SJCRH30 (cell line): ENCODE results near the gene ABTB2. TPM values are rescaled to one million over a fixed set of nuclear protein-coding genes. Genes with fewer than 3 reads are reported as not detected.

Experiments
- DNase-seq, 2 experiments: peaks; one replicate each; pipeline ENCODE4 v3.0.0-alpha.2; 2015 to 2020
- H3K27ac ChIP-seq: fragments of 250-450 bp; sonication (Bioruptor Pico); 2 replicates; pipeline ENCODE4 v1.5.1; 2020; ENCODE audit warnings: mild to moderate bottlenecking, moderate library complexity
- H3K27me3 ChIP-seq: fragments of 250-450 bp; sonication (Bioruptor Pico); 2 replicates; pipeline ENCODE4 v1.5.1; 2020; ENCODE audit warnings: mild to moderate bottlenecking, moderate library complexity
- H3K36me3 ChIP-seq: fragments of 250-450 bp; sonication (Bioruptor Pico); 2 replicates; pipeline ENCODE4 v1.5.1; 2020; ENCODE audit warnings: mild to moderate bottlenecking, moderate library complexity
- H3K4me1 ChIP-seq: fragments of 250-450 bp; sonication (Bioruptor Pico); 2 replicates; pipeline ENCODE4 v1.5.1; 2020; ENCODE audit warnings: mild to moderate bottlenecking, moderate library complexity
- H3K4me3 ChIP-seq: fragments of 250-450 bp; sonication (Bioruptor Pico); 2 replicates; pipeline ENCODE4 v1.5.1; 2020; ENCODE audit warnings: mild to moderate bottlenecking, moderate library complexity
- H3K9me3 ChIP-seq: fragments of 250-450 bp; sonication (Bioruptor Pico); replicated peaks from 2 replicates; pipeline ENCODE4 v1.5.1; 2020; ENCODE audit warnings: mild to moderate bottlenecking, moderate library complexity
- total RNA-seq: library from RNA; depleted of rRNA; stranded (reverse); fragments of >200 nt; shearing (Covaris generic); gene quantifications from 2 replicates; pipeline ENCODE4 v1.2.3, GENCODE V29; 2014

Gene ABTB2
- total RNA-seq, 1 experiment from 2014 or later: 0.83 TPM

- H3K27ac ChIP-seq: no peak overlapping the region
- no peak for DNase-seq
- H3K36me3 ChIP-seq: no peaks in the 10 kb centered on the region
- no peaks in the 10 kb centered on the region for H3K9me3 ChIP-seq
- no peak overlapping the region for H3K4me3 ChIP-seq
- peaks cover 8% of the 10 kb centered on the region for H3K27me3 ChIP-seq
- no peaks in the 10 kb centered on the region; the same call in 1 of the 2 replicates for H3K4me1 ChIP-seq
Observed at GRCh38 chr11:34355726-34356125, 2.1 kb downstream of the ABTB2 start.

GRCh38 chr11:34354782-34355181 is 3.0 kb downstream of the ABTB2 start:
- no peak overlapping the region for H3K4me3 ChIP-seq
- H3K4me1 ChIP-seq: no peaks in the 10 kb centered on the region; the same call in 1 of the 2 replicates
- DNase-seq: no peak
- peaks cover 8% of the 10 kb centered on the region for H3K27me3 ChIP-seq
- no peak overlapping the region for H3K27ac ChIP-seq
- H3K36me3 ChIP-seq: no peaks in the 10 kb centered on the region
- no peaks in the 10 kb centered on the region for H3K9me3 ChIP-seq

DNA sequence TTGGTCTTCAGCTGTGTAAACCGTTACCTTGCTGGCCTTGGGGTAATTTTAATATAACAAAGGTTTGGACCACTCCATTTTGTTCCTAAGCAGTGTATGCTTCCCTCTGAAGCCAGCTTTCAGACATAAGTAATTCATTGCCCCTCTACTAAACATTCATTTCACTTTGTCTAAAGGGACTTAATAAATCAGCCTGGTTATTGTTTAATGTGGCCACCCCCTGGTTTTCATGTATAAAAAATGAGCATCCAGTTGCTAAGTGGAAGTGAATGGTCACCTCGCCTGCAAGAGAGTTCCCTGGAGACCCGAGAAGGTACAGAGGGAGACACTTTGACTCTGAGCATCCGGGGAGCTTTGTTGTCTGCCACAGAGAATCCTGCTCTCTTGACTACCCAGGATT is 3.9 kb downstream of the ABTB2 start:
- Histone ChIP-seq H3K36me3 (no peaks in the 10 kb centered on the region), H3K27ac (no peak overlapping the region), H3K27me3 (peaks cover 8% of the 10 kb centered on the region), H3K4me3 (no peak overlapping the region), H3K4me1 (peaks cover 8% of the 10 kb centered on the region), H3K9me3 (no peaks in the 10 kb centered on the region)
- DNase-seq: no peak

GRCh38 chr11:34351687-34352469 is 5.9 kb downstream of the ABTB2 start:
- Histone ChIP-seq H3K36me3 (no peaks in the 10 kb centered on the region), H3K4me3 (no peak overlapping the region), H3K4me1 (peaks cover 15% of the 10 kb centered on the region), H3K9me3 (no peaks in the 10 kb centered on the region), H3K27me3 (peaks cover 8% of the 10 kb centered on the region), H3K27ac (no peak overlapping the region)
- no peak for DNase-seq

GRCh38 chr11:34351051-34351450 is 6.8 kb downstream of the ABTB2 start:
- H3K4me3 ChIP-seq: no peak overlapping the region
- no peaks in the 10 kb centered on the region for H3K36me3 ChIP-seq
- DNase-seq: no peak
- no peaks in the 10 kb centered on the region for H3K9me3 ChIP-seq
- H3K27ac ChIP-seq: no peak overlapping the region
- H3K27me3 ChIP-seq: peaks cover 1% of the 10 kb centered on the region; the same call in 1 of the 2 replicates
- peaks cover 21% of the 10 kb centered on the region for H3K4me1 ChIP-seq

GRCh38 chr11:34349882-34350281 is 7.9 kb downstream of the ABTB2 start:
- no peak for DNase-seq
- Histone ChIP-seq H3K27ac (no peak overlapping the region), H3K27me3 (no peaks in the 10 kb centered on the region), H3K4me1 (peaks cover 33% of the 10 kb centered on the region), H3K4me3 (no peak overlapping the region), H3K36me3 (no peaks in the 10 kb centered on the region), H3K9me3 (no peaks in the 10 kb centered on the region)

DNA sequence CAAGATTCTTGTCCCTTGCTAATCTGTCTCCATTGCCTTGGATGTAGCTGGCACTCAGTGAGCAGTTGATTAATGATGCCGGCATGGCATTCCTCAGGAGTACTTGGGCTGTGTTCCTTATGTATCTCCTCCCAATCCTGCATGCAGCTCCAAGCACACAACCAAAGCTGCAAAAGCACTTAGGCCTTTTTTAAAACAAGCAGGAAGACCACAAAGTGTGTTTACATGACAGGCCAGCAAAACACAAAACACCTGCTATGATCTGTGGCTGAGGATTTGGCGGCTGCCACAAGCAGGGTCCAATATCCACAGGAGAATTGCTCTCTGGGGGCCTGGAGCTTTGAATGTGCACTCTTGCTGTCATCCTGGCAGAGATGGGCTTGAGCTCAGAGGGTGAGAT is 8.9 kb downstream of the ABTB2 start:
- peak; percentile 34 to 65 for DNase-seq
- no peaks in the 10 kb centered on the region for H3K27me3 ChIP-seq
- no peaks in the 10 kb centered on the region for H3K9me3 ChIP-seq
- no peak overlapping the region for H3K27ac ChIP-seq
- peaks cover 39% of the 10 kb centered on the region for H3K4me1 ChIP-seq
- H3K36me3 ChIP-seq: no peaks in the 10 kb centered on the region
- H3K4me3 ChIP-seq: no peak overlapping the region

DNA sequence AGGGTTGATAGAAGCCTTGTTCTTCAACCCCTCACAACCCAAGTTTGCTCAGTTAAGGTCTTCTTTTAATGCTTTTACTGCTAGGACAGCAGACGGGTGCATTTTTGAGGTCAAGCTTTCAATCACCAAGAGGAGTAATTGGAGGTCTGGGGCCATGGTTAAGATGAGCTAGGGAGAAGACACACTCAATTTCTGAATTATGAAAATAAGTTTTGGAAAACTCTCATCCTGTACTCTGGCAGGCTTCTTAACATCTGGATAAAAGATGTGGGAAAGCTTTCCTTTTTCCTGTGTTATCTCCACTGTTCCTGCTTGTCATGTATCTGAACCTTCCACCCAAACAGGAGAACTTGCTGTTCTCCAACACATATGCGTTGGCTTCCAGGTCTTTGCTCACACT is 9.7 kb downstream of the ABTB2 start:
- peaks cover 40% of the 10 kb centered on the region for H3K4me1 ChIP-seq
- no peak for DNase-seq
- no peaks in the 10 kb centered on the region for H3K9me3 ChIP-seq
- H3K27ac ChIP-seq: no peak overlapping the region
- no peaks in the 10 kb centered on the region for H3K27me3 ChIP-seq
- no peak overlapping the region for H3K4me3 ChIP-seq
- H3K36me3 ChIP-seq: no peaks in the 10 kb centered on the region

- Histone ChIP-seq H3K27ac (peak overlapping the region; percentile 77), H3K36me3 (no peaks in the 10 kb centered on the region), H3K4me1 (peaks cover 42% of the 10 kb centered on the region), H3K9me3 (no peaks in the 10 kb centered on the region), H3K27me3 (no peaks in the 10 kb centered on the region), H3K4me3 (no peak overlapping the region)
- no peak for DNase-seq
Observed at GRCh38 chr11:34346551-34346950, 11.3 kb downstream of the ABTB2 start.

GRCh38 chr11:34345991-34346480 is 11.8 kb downstream of the ABTB2 start:
- peak; percentile 82 to 84 for DNase-seq
- H3K4me3 ChIP-seq: no peak overlapping the region
- peak overlapping the region; percentile 77 for H3K27ac ChIP-seq

DNA sequence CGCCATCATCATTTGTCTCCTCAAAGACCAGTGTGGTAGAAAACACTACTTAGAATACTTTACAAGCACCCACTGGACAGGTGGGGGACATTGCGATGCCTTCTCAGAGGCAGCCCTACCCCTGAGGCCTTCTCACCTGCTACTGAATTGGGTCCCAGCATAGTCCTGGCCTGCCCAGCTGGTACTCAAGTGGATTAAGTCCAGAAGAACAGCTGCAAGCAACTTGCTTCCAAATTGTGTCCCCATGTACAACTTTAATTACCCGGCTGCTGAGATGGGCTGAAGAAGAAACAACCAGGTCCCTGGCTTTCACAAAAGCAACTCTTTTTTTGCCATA is 12.3 kb downstream of the ABTB2 start:
- Histone ChIP-seq H3K27ac (peak overlapping the region; percentile 77), H3K9me3 (no peaks in the 10 kb centered on the region), H3K36me3 (no peaks in the 10 kb centered on the region), H3K4me1 (peaks cover 42% of the 10 kb centered on the region), H3K4me3 (no peak overlapping the region), H3K27me3 (no peaks in the 10 kb centered on the region)
- peak; percentile 76 to 83 for DNase-seq

More at GRCh38 chr11:34345991-34346480, 11.8 kb downstream of the ABTB2 start:
- no peaks in the 10 kb centered on the region for H3K36me3 ChIP-seq
- H3K27me3 ChIP-seq: no peaks in the 10 kb centered on the region
- peaks cover 42% of the 10 kb centered on the region for H3K4me1 ChIP-seq
- H3K9me3 ChIP-seq: no peaks in the 10 kb centered on the region

GRCh38 chr11:34344768-34345539 is 12.9 kb downstream of the ABTB2 start:
- Histone ChIP-seq H3K27ac (peak overlapping the region; percentile 77), H3K4me3 (no peak overlapping the region), H3K9me3 (no peaks in the 10 kb centered on the region), H3K4me1 (peaks cover 42% of the 10 kb centered on the region), H3K36me3 (no peaks in the 10 kb centered on the region), H3K27me3 (no peaks in the 10 kb centered on the region)
- DNase-seq: no peak

DNA sequence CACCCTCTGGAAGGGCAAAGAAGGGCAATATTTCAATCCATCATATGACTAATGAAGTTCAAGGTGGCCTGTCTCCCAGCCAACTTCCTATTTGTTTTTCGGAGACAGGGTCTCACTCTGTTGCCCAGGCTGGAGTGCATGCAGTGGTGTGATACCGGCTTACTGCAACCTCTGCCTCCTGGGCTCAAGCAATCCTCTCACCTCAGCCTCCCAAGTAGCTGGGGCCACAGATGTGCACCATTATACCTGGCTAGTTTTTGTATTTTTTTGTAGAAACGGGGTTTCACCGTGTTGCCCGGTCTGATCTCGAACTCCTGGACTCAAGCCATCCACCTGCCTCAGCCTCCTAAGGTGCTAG is 13.4 kb downstream of the ABTB2 start:
- H3K27me3 ChIP-seq: no peaks in the 10 kb centered on the region
- H3K4me3 ChIP-seq: no peak overlapping the region
- DNase-seq: no peak
- H3K27ac ChIP-seq: no peak overlapping the region
- H3K4me1 ChIP-seq: peaks cover 39% of the 10 kb centered on the region
- H3K36me3 ChIP-seq: no peaks in the 10 kb centered on the region
- H3K9me3 ChIP-seq: no peaks in the 10 kb centered on the region

GRCh38 chr11:34343686-34344085 is 14.1 kb downstream of the ABTB2 start:
- Histone ChIP-seq H3K4me1 (peaks cover 32% of the 10 kb centered on the region), H3K27ac (no peak overlapping the region), H3K36me3 (no peaks in the 10 kb centered on the region), H3K27me3 (no peaks in the 10 kb centered on the region), H3K9me3 (no peaks in the 10 kb centered on the region), H3K4me3 (no peak overlapping the region)
- no peak for DNase-seq

DNA sequence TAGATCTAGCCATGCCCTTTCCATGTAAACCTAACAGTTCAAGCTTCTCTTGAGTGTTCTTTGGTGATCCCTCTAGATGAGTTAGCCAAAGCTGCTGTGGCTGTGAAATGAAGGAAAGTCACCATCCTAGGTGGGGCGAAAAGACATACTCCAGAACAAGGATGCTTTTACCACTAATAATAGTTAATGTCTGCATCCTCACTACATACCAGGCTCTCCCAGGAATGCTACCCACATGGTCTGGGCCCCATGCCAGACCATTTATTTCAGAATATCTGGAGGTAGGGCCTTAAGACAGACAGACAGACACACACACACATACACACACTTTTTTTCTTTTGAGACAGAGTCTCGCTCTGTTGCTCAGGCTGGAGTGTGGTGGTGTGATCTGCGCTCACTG is 14.7 kb downstream of the ABTB2 start:
- peaks cover 29% of the 10 kb centered on the region for H3K4me1 ChIP-seq
- H3K27ac ChIP-seq: no peak overlapping the region
- no peak overlapping the region for H3K4me3 ChIP-seq
- peak; percentile 60 to 62 for DNase-seq
- no peaks in the 10 kb centered on the region for H3K9me3 ChIP-seq
- H3K27me3 ChIP-seq: no peaks in the 10 kb centered on the region
- no peaks in the 10 kb centered on the region for H3K36me3 ChIP-seq
